Thyroid gland (tissue), 4 donors: ENCODE data around the gene GLRX.

ENCODE experiments used
- POLR2A ChIP-seq, 2 donors: fragments of 450-650 bp; IDR thresholded peaks; one replicate each; pipeline ENCODE4 v1.6.1; 2017; ENCODE audit warnings: antibody characterized with exemption in 2 of 2, mild to moderate bottlenecking in 2 of 2, moderate library complexity in 1 of 2
- TF ChIP-seq, protein P1 (sequence below), 6 experiments: fragments of 200-600 bp in 3 of 6; fragments of 450-650 bp in 3 of 6; sonication (generic) in 3 of 6; IDR thresholded peaks; one replicate each; pipeline ENCODE4 v1.5.1; 2016 to 2019; ENCODE audit warnings: antibody characterized with exemption in 6 of 6, mild to moderate bottlenecking in 2 of 6, inconsistent platforms in 1 of 6, moderate library complexity in 1 of 6

GRCh38 chr5:95816341-95816740 lies 6.2 kb downstream of the GLRX start:
- TF ChIP-seq, protein P1, sequence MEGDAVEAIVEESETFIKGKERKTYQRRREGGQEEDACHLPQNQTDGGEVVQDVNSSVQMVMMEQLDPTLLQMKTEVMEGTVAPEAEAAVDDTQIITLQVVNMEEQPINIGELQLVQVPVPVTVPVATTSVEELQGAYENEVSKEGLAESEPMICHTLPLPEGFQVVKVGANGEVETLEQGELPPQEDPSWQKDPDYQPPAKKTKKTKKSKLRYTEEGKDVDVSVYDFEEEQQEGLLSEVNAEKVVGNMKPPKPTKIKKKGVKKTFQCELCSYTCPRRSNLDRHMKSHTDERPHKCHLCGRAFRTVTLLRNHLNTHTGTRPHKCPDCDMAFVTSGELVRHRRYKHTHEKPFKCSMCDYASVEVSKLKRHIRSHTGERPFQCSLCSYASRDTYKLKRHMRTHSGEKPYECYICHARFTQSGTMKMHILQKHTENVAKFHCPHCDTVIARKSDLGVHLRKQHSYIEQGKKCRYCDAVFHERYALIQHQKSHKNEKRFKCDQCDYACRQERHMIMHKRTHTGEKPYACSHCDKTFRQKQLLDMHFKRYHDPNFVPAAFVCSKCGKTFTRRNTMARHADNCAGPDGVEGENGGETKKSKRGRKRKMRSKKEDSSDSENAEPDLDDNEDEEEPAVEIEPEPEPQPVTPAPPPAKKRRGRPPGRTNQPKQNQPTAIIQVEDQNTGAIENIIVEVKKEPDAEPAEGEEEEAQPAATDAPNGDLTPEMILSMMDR (IDR thresholded peaks at IDR 0.05), result no peak
- TF ChIP-seq POLR2A (IDR thresholded peaks at IDR 0.05), result no peak
